Hematopoietic multipotent progenitor cell treated with erythropoietin and hydrocortisone succinate and interleukin-3 and kit ligand, for 6 days (in vitro differentiated cells): ENCODE measurements around the gene CNTNAP2.
"Not testable (repeated sequence)": the region's sequence is repeated elsewhere in the genome, so short reads cannot be mapped to it uniquely, and the experiment has no call there.

Source experiments
- DNase-seq: peaks from one replicate; pipeline ENCODE4 v3.0.0-alpha.2; 2015

CNTNAP2 gene

DNA sequence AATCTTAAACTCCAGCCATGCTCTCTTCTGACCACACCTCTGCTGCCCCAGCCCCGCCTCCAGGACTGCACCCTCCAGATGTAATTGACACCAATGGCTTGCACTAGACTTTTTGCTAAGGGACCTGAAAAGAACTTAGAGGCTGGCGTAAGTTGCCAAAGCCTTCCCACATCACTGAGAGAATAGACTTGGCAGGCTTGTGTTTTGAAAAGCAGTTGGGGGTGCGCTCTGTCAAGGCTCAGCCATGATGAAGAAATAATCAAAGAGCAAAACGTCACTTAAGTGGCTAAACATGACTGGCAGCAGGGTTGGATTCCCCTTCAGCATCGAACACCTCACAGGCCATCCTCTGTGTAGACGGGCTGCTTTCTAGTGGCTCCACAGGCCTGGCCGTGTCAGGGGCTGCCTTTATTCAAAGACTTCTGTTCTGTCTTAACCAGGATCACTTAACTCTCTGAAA, 2278.8 kb downstream of the CNTNAP2 start:
- DNase-seq = no peak

DNA sequence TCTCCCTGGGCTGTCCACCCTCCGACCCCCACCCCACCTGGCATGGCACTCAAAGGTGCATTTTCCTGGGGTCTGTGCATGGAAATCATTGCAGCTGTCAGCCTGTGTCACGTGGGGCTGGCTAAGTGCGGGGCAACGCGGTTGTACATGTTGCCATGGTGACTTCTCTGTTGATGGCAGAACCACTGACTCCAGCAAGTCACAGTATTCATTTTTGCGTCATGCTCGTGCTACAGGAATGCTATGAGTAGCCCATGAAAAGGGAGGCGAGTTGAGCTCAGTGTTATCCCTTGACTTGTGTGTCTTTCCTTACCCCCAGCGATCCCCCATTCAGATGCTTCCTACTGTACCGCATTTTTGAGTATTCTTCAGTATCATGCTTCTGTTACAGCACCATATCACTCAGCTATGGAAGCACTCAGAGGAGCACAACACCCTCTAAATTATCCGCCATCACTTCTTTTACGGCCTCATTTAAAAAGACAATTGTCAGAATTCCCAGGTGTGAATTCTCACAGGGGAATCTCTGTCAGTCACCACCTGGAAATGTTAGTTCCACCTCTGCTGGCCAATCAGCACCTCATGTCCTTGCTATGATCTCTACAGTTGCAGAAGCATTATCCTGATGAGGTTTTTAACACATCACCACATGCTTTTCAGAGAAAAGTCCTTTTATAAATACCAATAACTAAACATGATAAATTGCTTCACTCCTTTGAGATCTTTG, 2279.6 kb downstream of the CNTNAP2 start:
- no peak for DNase-seq

DNA sequence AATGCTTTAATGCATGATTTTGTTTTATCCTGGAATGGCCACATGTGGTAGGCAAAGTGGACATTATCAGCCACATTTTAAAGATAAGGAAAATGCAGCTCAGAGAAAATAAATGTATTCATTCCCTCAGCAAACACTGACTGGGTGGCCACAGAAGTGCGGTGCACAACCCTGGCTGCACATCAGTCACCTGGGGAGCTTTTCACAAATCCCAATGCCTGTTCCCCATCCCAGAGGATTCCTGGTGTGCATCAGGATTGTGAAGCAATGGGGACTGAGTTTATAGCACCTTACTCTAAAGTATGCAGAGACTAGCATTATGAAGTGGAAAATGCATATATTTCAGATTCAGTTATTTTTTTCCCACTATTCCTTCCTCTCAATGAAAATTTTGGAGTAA, 2280.5 kb downstream of the CNTNAP2 start:
- no peak for DNase-seq

DNA sequence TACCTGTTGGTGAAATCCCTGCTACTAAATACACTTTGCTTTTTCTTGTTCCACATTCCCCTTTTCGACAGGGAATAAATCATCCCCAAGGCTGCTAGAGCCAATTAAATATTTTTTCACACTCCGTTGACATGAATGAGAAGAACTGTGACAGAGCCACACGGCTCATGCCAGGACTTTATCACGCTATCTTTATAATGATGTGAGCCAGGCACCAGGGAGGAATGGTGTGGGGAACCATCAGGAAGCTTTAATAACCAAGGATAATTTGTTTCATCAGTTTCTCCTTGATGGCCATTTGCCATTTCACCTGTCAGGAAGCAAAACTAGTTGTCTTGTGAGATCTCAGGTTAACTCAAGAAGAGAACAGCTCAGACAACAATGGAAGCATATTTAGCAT, 2280.9 kb downstream of the CNTNAP2 start:
- no peak for DNase-seq

DNA sequence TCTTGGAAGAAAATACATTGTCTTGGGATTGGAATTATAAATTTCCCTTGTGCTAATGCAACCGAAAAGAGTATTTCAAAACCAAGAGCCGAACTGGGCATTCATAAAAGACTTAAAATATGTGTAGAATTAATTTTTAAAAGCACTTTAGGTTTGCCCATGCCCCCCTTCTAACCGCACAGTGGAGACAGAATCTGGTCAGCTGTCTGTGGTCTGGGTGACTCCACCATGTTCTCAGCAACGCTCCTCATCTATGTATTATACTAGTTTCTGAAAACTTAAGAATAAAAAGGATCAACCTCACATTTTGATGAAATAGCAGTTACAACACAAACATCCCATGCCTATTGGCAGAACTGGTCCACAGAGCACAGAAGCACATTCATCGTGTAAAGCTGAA, 2281.4 kb downstream of the CNTNAP2 start:
- no peak for DNase-seq

DNA sequence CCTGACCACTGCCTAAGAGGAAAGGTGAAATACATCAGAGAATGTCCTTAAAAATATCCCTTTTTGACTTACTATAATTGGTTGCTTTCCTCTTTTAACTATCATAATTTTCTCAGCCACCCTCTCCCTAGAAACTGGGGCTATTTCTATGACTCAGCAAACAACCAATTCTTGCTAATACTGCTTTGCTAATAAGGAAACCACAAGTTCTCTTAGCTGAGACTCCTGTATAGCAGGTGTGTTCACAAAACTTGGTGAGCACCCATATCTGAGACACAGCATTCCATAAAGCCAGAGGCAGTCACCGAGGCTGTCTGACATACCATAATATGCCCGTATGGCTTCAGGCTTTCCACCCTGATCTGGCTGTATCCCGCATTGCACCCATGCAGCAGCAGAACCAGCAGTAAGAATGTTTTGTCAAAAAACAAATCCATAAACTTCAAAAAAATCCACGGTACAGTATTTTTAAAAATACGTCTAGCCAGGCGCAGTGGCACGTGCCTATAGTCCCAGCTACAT, 2282.3 kb downstream of the CNTNAP2 start:
- DNase-seq = no peak

DNA sequence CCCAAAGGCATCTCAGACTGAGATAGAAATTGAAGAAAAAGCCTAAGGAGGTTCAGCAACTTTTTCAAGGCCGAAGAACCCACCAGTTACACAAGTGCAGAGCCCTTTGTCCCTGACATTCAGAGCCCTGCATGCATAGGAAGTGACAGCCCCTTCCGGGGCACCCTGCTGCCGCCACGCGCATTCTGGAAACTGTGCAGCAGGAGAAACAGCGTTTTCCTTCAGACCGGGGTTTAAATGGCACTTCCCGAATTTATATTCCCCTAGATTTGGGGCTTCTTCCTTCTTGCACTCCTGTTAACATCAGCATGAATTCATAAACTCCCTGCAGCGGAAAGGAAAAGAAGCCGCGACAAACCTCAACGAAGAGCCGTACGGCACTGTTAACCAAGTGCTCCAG, 2283.5 kb downstream of the CNTNAP2 start:
- no peak for DNase-seq

DNA sequence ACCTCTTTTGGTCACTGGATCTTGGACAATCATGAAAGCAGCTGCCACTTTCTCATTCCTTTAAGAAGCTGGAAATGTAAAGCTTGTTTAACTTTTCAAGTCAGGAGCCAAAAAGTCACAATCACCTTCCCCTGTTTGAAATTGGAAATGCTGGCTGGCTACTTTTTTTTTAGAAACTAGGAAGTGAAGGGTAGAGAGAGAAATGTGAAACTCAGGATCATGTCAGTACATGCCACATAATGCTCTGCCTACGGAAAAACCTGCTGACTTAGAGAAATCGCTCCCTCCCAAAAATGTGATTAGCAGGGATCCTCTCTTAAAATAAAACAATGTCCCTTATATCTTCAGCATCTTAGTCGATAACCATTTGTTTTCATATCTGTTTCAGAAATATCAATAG, 2285.6 kb downstream of the CNTNAP2 start:
- DNase-seq = no peak

DNA sequence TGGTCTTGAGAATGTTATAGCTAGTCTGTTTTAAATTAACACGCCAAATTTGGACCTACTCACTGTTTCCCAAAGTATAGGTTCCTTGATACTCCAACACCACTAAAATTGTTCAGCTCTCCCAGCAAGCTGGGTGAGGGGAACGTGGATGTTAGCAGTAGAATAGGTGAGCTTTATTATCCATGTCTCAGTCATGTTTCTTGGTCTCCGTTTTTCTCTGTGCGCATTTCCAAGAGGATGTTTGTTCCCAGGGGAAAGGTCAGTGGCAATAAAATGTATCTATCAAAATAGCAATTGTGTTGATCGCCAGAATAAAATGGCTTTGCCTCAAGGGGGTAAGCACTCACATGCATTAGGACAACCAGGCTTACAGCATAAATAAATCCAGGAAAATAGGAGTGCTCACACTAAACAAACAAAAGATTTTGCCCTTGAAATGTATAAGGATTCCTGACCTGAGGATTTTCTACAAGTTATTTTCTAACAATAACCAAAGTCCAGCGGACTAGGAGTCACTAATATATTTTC, 2286.9 kb downstream of the CNTNAP2 start:
- DNase-seq = no peak

DNA sequence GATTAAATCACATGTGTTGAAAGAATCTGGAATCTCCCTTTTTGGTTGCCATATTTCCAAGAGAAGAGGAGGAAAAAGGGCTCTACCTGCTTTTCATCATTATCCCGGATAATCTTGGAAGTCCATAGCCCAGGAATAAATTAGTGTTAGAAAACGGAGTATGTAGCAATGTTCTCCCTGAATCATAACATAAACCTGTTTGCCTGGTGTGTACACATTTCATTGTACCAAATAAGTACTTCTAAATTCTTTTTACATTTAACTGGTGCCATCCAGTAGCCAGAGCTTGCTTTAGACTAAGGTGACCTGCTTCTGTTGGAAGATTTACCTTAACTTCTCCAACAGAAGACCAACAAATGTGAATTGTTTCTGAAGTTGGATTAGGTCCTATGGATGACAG, 2291.7 kb downstream of the CNTNAP2 start:
- no peak for DNase-seq

DNA sequence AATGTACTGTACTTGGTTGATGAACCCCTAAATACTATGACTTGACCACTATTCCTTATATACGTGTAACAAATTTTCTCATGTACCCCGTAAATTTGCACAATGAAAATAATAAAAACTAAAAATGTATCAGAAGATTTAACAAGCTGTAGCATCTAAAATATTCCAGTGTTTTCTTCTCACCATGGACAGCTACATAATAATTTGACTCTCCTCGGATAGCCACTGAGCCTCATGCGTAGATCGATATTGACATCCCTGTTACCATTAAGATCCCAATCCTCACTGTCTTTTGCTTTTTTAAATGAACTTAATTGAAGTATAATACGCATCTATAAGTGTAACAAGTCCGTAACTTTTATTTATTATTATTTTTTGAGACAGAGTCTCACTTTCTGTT, 2294.3 kb downstream of the CNTNAP2 start:
- no peak for DNase-seq

DNA sequence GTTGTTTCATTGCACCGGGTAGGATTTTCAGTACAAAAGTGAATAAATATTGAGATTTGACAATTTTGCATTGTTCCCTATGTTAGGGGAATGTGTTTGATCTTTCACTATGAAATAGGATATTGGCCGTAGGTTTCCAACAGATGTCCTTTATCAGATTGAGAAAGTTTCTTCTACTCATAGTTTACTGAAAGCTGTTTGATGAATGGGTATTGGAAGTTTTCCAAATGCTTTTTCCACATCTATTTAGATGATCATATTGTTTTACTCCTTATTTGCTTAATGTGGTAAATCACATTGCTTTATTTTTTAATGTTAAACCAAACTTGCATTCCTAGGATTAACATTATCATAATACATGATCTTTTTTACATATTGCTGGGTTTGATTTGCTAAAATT, 2296.1 kb downstream of the CNTNAP2 start:
- DNase-seq = no peak

DNA sequence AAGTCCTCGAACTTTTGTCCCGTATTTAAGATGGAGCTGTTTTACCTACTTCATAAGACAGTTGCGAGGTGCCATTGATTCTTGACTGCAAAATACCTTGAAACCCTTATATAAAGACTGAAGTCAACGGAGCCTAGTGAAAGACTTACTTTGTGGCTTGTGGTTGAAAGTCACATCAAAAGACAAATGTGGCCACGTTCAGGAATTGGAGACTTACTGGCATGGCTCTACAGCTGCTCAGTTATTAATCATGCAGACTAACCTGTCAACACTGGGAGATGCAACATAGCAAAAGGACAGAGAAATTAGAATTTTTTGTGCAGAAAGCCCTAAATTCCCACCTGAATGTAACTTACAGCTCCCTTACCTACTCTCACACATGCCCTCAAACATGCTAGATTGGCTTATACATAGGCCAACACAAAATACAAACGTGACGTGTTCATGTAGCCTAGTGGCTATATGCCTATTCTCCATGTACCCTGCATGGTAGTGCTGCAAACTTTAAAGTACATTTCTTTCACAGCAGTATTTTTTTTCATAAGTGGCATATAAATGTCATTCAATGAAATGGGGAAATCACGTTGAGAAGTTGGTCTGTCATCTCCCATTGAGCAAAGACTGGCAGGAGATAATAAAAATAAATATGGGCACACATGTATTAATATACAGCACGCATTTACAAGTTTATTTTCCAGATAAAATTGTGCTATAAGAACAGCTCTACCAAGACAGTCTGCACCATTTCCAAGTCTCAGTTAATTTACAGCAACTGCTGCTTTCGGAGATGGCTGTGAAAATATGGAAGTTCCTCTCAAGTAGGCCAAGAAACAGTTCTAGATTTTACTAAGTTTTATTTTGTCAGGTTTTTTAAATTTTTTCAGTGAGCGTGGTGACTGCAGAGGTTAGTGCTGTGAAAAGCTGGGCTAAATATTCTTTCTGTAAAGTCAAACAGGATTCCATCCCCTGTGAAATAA, 2303.5 kb downstream of the CNTNAP2 start:
- DNase-seq = no peak

DNA sequence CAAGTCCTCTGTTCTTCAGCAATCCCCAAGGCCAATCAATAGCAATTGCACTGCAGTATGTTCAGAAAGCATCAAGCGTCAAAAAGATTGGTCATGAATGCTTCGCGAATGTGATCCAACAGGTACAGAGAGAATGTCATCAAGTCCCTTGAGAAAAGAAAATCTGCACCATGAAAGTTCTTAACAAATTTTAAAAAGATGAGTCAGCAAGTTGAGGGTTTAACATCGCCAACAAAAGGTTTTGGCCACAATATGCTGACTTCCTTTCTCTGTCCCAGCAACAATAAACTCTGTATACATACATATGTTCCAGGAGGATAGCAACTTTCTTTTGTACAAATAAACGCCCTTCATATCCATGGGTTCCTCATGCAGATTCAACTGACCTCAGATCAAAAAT, 2305.4 kb downstream of the CNTNAP2 start:
- no peak for DNase-seq

DNA sequence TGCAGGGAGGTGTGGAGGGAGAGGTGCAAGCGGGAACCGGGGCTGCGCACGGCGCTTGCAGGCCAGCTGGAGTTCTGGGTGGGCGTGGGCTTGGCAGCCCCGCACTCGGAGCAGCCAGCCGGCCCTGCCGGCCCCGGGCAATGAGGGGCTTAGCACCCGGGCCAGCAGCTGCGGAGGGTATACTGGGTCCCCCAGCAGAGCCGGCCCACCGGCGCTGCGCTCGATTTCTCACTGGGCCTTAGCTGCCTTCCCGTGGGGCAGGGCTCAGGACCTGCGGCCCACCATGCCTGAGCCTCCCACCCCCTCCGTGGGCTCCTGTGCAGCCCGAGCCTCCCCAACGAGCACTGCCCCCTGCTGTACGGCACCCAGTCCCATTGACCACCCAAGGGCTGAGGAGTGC, 2309.8 kb downstream of the CNTNAP2 start:
- not testable (repeated sequence) for DNase-seq

DNA sequence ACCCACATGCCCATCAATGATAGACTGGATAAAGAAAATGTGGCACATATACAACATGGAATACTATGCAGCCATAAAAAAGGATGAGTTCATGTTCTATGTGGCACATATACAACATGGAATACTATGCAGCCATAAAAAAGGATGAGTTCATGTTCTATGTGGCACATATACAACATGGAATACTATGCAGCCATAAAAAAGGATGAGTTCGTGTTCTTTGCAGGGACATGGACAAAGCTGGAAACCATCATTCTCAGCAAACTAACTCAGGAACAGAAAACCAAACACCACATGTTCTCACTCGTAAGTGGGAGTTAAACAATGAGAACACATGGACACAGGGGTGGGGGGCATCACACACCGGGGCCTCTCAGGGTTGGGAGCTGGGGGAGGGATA, 2314.1 kb downstream of the CNTNAP2 start:
- DNase-seq = not testable (repeated sequence)

DNA sequence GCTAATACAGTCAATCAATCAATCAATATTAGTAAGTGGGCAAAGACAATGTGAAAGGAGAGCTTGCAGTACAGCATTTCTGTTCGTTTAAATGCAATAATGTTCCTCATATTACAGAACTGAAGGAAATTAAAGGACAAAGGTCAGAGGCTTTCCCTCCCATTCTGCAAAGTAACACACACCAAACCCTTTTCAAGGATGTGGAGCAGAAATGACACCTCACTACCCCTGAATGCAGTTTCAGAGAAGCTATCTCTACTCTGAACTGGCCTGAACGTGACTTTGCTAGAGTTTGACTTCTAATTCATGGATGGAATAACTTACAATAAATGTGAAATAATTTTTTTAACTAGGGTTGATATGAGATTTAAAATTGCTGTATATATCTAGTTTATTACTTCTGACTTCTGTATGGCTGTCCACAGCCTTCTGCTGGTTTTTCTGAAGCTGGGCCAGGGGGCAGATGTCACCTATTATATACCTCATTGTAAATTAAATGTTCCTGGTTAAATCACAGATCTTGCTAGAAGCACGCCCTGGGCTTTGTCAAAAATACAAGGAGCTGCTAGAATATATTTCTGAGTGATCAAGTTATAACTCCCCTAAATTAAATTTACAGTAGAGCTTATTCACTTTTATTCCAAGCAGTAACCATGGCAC, 2317.1 kb downstream of the CNTNAP2 start:
- no peak for DNase-seq

DNA sequence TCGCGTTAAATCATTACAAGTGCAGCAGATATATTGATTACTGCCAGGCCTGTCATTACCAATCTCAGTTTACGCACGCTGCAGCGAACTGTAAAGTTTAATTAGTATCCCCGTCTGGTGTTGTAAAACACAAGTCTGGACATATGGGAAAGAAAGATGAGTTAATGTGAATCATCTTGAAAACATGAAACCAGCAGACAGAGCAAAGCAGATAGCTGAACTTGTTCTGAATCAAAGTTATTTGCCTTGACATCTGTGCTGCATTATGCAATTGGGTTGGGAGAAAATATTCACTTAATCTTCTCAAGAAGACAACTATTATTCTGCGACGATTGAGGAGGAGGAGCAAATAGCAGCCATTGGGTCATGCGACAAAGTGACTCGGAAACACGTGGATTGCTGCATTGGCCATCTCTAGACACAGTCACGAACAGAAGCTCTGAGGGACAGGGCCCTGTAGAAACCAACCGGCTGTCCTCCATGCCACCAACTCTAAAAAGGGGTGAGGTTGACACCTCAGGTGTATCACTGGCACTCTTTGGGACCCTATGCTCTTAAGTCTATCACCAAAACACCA, 2317.7 kb downstream of the CNTNAP2 start:
- DNase-seq = no peak

DNA sequence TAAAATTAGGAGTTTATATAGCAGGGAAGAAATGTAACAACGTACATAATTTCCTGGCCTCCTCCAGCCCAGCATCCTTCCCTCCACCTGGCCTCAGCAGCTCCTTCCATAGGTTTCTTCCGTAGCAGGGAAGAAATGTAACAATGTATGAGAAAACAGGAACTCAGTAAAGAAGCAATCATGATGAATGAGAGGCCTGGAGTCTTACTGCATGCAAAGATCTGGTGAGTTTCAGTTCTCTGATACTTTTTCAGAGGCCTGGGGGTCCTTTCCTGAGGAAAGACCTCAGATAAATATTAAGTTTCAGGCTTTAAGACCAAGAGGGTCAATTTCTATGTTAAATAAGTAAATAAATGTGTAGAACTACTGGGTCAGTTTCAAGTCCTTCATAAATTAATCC, 2318.3 kb downstream of the CNTNAP2 start:
- no peak for DNase-seq

DNA sequence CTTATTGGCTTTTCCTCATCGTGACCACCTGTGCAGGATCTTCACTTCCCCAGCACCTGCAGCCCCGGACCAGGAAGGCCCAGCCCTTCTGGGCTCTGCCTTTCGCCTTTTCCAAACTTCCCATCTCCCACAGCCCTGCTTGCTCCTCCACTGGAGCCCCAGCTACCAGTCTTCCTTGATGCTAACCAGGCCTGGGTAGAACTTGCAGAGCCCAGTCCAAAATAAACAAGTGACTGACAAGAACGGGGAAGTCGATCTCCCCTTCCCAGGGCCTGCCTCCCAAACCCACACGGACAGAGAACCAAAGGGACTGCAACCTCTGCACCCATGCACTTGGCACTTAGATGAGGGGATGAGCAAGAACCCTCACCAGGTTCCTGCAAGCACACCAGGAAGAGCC, 2319.1 kb downstream of the CNTNAP2 start:
- DNase-seq = no peak

DNA sequence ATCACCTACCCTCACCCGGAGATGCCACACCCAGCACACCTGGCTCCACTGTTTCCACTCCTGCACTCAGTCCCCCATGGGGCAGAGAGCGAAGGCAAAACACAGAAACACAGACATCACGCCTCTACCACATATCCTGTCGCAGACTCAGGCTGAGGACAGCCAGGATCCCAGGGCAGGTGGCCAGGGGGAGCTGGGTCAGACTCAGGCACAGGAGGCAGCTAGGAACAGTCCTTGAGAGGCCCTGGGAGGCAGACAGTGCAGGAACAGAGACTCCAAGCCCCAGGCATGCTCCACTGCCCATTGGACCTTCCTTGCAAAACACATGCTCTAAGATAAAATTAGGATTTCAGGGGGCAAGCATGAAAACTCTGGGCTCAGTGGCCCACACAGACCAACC, 2319.5 kb downstream of the CNTNAP2 start:
- DNase-seq = no peak

DNA sequence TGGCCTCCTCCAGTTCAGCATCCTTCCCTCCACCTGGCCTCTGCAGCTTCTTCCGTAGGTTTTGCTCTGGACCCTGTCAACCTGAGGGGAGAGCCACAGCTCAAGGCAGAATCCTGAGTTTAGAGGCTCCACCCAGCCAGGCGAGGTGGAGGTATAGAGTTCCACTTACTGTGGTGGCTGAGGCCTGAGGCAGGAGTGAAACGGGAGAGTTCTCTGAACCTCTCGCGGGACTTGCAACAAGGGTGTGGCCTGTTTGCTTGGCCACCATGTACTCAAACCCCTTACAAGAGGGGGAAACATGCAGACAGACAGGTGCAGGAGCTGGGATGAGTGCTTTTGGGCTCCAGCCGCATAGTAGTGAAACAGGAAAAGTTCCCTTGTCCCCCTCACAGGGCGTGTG, 2320.0 kb downstream of the CNTNAP2 start:
- no peak for DNase-seq

DNA sequence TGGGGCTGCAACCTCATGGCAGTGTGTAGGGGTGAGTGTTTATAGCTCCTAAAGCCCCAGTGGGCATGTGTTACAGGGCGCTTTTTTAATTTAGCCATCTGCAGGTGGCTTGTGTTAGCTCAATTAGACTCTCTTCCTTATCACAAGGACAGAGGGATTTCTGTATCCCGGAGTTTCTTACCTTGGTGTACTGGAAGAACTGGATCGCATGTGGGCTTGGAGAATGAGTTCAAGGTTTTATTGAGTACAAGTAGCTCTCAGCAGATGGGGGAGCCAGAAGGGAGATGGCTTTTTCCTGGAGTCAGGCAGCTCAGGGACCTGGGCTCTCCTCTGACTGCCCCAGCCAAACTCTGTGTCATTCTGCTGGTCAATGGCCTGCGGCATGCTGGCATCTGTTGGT, 2320.4 kb downstream of the CNTNAP2 start:
- DNase-seq = no peak
